ENCODE measurements around the gene MCC.

MCC gene

DNA sequence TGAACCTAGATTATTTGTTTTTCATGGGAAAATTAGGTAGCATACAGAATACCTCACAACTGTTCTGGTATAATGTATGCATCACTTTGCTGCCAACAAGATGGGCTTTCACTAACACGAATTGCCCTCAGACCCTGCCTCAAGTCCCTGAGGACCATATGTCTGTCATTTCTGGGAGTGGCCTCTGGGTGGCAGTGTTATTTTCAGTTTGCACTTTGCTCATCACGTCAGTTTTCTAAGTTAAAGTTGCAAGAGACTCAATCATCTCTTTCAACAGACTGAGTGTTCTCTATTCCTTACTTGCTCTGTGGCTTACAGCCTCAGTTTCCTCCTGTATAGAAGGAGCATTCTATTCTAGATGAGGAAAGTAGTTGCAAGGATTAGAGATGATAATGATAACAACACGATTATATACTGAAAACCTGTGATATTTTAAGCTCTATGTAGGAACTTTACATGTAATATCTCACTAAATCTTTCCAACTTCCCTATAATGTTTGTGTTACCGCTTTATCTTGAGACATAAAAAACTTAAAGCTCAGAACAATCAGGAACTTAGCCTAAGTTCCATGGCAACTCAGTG lies 109.2 kb downstream of the MCC start:
- TF ChIP-seq, protein P1, sequence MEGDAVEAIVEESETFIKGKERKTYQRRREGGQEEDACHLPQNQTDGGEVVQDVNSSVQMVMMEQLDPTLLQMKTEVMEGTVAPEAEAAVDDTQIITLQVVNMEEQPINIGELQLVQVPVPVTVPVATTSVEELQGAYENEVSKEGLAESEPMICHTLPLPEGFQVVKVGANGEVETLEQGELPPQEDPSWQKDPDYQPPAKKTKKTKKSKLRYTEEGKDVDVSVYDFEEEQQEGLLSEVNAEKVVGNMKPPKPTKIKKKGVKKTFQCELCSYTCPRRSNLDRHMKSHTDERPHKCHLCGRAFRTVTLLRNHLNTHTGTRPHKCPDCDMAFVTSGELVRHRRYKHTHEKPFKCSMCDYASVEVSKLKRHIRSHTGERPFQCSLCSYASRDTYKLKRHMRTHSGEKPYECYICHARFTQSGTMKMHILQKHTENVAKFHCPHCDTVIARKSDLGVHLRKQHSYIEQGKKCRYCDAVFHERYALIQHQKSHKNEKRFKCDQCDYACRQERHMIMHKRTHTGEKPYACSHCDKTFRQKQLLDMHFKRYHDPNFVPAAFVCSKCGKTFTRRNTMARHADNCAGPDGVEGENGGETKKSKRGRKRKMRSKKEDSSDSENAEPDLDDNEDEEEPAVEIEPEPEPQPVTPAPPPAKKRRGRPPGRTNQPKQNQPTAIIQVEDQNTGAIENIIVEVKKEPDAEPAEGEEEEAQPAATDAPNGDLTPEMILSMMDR (conservative IDR thresholded peaks at IDR 0.05): peak; percentile 83
- H3K27ac ChIP-seq: no peak overlapping the region

DNA sequence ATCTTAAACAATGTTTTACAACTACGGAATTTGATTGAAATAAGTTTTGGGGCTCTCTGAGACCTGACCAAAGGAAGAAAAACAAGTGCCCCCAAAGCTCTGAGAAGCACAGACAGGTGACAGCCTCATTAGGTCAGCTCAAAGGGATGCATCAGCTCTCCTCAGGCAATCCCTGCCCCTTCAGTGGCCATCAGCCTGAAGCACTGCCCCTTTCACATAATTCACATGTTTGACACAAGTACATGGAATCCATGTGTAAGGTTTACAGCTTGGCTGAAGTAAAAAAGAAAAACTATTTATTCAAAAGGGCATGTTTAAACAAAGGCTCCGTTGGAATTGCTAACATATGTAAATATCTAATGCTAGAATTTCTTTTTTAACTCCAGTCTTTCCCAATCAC lies 109.7 kb downstream of the MCC start:
- TF ChIP-seq, protein P1 (conservative IDR thresholded peaks at IDR 0.05): no peak
- H3K27ac ChIP-seq: no peak overlapping the region

DNA sequence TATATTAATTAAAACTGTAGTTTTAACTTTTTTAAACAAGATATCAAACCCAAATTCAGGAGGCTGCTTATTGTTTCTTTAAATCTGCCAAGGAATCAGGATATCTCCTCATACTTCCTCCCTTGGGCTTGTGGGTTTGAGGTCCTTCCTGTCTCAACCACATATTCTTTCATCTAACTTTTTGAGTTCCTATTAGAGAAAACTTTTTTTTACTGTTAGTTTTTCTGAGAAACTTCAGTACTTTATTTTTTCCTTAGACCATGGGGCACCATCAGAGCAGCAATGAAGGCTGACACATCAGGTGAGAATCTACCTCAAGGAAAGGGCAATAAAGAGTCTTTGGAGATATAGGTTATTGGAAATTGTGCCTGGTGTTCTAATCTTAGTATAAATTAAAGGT lies 110.2 kb downstream of the MCC start:
- TF ChIP-seq, protein P1 (conservative IDR thresholded peaks at IDR 0.05): no peak
- H3K27ac ChIP-seq: no peak overlapping the region

DNA sequence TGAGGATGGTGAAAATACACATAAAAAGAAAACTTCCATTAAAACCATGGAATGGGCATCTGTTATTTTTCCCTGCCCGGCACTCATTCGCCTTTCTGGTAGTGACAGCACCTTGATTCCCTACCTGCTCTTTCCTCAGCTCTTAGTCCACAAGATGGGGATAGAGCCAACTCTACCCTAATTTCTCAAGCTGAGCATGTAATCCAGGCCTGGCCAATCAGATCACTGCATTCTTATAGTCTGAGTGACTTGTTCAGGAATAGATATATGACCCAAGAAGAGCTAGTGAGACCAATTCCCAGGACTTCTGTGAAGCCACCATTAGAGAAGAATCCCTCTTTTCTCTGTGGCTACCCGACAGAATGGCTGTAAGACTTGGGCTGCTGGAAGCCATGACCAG lies 111.6 kb downstream of the MCC start:
- TF ChIP-seq, protein P1 (conservative IDR thresholded peaks at IDR 0.05): no peak
- no peak overlapping the region for H3K27ac ChIP-seq

DNA sequence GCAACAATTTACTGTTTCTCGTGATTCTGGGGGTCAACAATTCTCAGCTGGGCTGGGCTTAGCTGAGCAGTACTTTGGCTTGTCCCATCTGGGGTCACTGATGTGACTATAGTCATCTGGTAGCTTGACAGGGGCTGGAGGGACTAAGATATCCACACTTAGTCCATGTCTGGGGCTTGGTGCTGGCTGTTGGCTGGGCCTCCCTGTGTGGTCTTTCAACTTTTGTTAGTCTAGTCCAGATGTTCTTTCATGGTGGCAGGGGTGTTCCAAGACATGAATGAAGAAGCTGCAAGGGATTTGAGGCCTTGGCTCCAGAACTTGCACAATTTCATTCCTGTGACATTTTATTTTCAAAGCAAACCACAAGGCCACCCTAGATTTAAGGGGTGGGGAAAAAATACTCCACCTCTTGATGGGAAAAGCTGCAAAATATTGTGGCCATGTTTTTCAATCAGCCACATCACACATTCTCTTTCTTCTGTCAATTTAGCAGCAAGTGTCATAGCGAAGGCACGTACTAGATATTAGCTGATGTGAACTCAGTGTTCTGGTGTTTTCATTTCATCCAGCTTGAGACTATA lies 112.7 kb downstream of the MCC start:
- H3K27ac ChIP-seq: no peak overlapping the region
- TF ChIP-seq, protein P1 (conservative IDR thresholded peaks at IDR 0.05): no peak

DNA sequence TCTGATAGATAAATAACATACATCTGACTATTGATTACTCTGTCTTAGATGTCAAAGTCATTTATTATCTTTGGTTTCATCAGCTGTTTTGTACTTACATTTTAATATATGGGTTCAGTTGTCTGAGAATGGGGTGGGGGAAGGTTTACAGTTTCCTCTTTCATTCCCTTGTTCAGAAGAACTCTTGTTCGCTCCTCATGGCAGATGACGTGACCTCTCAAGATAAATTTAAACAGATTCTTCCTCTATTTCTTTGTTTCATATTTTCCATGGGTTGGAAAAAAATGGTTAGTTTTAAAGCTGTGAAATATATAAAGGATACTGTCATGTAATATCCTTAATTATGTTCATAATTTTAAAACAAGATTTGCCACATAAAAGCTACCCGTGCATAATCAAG lies 114.8 kb downstream of the MCC start:
- TF ChIP-seq, protein P1 (conservative IDR thresholded peaks at IDR 0.05): no peak
- H3K27ac ChIP-seq: peak overlapping the region; percentile 80; the same call in 1 of the 2 replicates

DNA sequence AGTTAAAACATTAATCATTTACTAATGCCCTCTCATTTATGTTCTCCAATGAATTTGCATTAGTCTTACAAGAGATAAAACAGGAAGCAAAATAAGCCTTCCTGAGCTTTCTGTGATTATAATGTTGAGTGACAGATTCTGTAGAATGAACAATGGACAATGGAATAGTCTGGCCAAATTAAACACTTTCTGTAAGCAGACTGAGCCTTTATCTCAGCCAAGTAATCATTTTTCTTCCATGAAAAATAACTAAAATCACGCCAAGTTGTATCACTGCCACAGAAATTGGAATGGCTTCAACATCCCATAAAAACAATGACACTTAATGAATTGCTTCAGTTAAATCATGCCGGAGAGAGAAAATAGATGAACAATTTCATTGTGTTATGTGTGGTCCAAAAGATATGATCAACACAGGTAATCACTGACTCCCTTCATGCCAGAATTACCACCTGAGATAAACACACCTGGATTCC lies 116.5 kb downstream of the MCC start:
- H3K27ac ChIP-seq: peak overlapping the region; percentile 80
- TF ChIP-seq, protein P1 (conservative IDR thresholded peaks at IDR 0.05): no peak
